Heart right ventricle (tissue), 16 donors: ENCODE results near the gene PNPLA6. TPM values are rescaled to one million over a fixed set of nuclear protein-coding genes. Genes with fewer than 3 reads are reported as not detected.

Experiments
- ATAC-seq, 8 donors: fragments of 200-7000 bp; cut with Tn5 transposase; one replicate each; pipeline ENCODE4 v1.9.1; 2020; ENCODE audit warnings: mild to moderate bottlenecking in 8 of 8, moderate library complexity in 8 of 8, moderate number of reproducible peaks in 1 of 8
- DNase-seq, 2 donors: peaks; one replicate each; pipeline ENCODE4 v3.0.0-alpha.2; 2020
- H3K27ac ChIP-seq, 10 donors: fragments of 200-600 bp; sonication (generic) in 2 of 10; one replicate each; pipeline versions ENCODE4 v1.5.0 to v1.8.0; 2020 to 2022; ENCODE audit warnings: mild to moderate bottlenecking in 3 of 10
- H3K27me3 ChIP-seq, 7 donors: fragments of 200-600 bp; one replicate each; pipeline ENCODE4 v1.8.0; 2021 to 2022; ENCODE audit warnings: mild to moderate bottlenecking in 2 of 7
- H3K36me3 ChIP-seq, 9 donors: fragments of 200-600 bp; sonication (generic) in 1 of 9; one replicate each; pipeline versions ENCODE4 v1.5.0 to v1.8.0; 2020 to 2022; ENCODE audit warnings: mild to moderate bottlenecking in 2 of 9
- H3K4me1 ChIP-seq, 9 donors: fragments of 200-600 bp; sonication (generic) in 1 of 9; one replicate each; pipeline versions ENCODE4 v1.5.0 to v1.8.0; 2020 to 2022; ENCODE audit warnings: mild to moderate bottlenecking in 4 of 9
- H3K4me3 ChIP-seq, 10 donors: fragments of 200-600 bp; sonication (generic) in 2 of 10; one replicate each; pipeline versions ENCODE4 v1.5.0 to v1.8.0; 2020 to 2022; ENCODE audit warnings: mild to moderate bottlenecking in 7 of 10, moderate library complexity in 2 of 10
- H3K9me3 ChIP-seq, 11 donors: fragments of 200-600 bp in 10 of 11; sonication (generic) in 2 of 11; one replicate each; pipeline versions ENCODE4 v1.5.0 to v1.8.0; 2013 to 2022; ENCODE audit warnings: mild to moderate bottlenecking in 2 of 11, control low read depth in 1 of 11, moderate library complexity in 1 of 11
- WGBS, 2 donors: extraction: QIAGEN DNeasy Blood & Tissue Kit; methylation state at CpG; one replicate each; pipeline ENCODE4 v1.1.7; 2013; ENCODE audit warnings: inconsistent platforms in 1 of 2; 5-methylcytosine and 5-hydroxymethylcytosine counted together
- intact Hi-C, 10 donors: fragments of 100-400 bp; cut with DNase I; formaldehyde crosslinking; loops; one replicate each; pipeline versions ENCODE4 v1.11.1 to v1.14.2; 2022
- polyA plus RNA-seq, 2 donors: library from polyadenylated mRNA; stranded (reverse); fragments of 200-250 nt; gene quantifications; one replicate each; pipeline ENCODE4 v1.2.3, GENCODE V29; 2013
- total RNA-seq, 10 donors: library from RNA; stranded (reverse); fragmentation: NEBNext Ultra II Directional in 3 of 10; extraction: Animal tissue kit (Norgen Biotek cat#: 25700) in 3 of 10; gene quantifications; one replicate each; pipeline versions ENCODE4 v1.2.1 to v1.2.4, GENCODE V29; 2021 to 2023
- TF ChIP-seq, protein P1 (sequence below), 9 donors: fragments of 200-600 bp; sonication (generic) in 2 of 9; IDR thresholded peaks; one replicate each; pipeline versions ENCODE4 v1.5.0 to v1.8.0; 2021 to 2022; ENCODE audit warnings: antibody characterized with exemption in 9 of 9, mild to moderate bottlenecking in 5 of 9, moderate library complexity in 1 of 9
- donor health status: Arrhythmogenic right ventricular cardiomyopathy.
- donor health status: ischemic (EF 13 %, LVEDD 7.1; RV severe dilation, severe dysfunction).
- donor health status: healthy with polysubstance abuse.
- donor health status: DM: no; HTN: yes; CAD: no.
- donor health status: DM: no; HTN: no; CAD: no.
- donor health status: ischemic (EF 25% LVEDD 6.9; RV normal size, moderate dysfunction).
- donor health status: ischemic (EF 25% LVEDD 5.7; RV mildly dilated, moderate dysfunction).
- donor health status: healthy.
- donor health status: DM: yes; HTN: yes; CAD: no.
- donor health status: Ischemic cardiomyopathy.
- donor health status: ischemic (EF 35%, LVEDD 5.7; RV mildly dilated, moderate dysfunction).
- donor health status: nonischemic (EF 11% LVEDD 7.7; RV severe dilation, severe dysfunction).
- donor health status: DM: yes; HTN: yes; CAD: no.
- donor health status: PGD.
- donor health status: ischemic (EF 29% LVEDD 5.4; RV normal size, mild dysfunction).
- donor health status: nonischemic (EF 23%, LVEDD 6.1; RV moderate dilation, normal function).

The PNPLA6 gene
- total and polyA plus RNA-seq, 12 donors: 33.9 to 73.8 (median 41.6) TPM

DNA sequence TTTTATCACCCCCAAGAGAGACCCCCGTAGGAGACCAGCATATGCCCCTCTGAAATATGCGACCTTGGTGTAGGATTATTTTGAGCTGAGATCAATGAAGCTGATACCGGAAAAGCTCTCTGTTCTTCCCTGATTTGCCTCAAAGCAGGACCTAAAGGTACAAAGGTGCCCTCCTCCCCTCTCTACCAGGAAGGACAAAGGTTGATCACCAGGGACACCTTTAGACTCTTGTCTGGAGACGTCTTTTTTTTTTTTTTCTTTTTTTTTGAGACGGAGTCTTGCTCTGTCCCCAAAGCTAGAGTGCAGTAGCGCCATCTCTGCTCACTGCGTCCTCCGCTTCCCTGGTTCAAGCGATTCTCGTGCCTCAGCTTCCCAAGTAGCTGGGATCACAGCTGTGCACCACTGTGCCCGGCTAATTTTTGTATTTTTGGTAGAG lies 45.9 kb upstream of the PNPLA6 start:
- Histone ChIP-seq H3K4me1 (peaks cover 0 to 53% (median 20%) of the 10 kb centered on the region in 9 donors), H3K27ac (peak overlapping the region in 6 of 10 donors; percentile 82 to 97 (median 87)), H3K27me3 (no peaks in the 10 kb centered on the region), H3K4me3 (peak overlapping the region in 6 of 10 donors; percentile 61 to 76 (median 72)), H3K9me3 (no peaks in the 10 kb centered on the region), H3K36me3 (no peaks in the 10 kb centered on the region)
- intact Hi-C loops: loop anchor here in 3 of 10 donors (2.0 to 5.0 kb wide), 2 partner anchors 33 to 95 kb away; partner anchors contain the start of gene MCOLN1 (in 2 of the 3)
- DNase-seq: no peak
- no peak for ATAC-seq
- TF ChIP-seq, protein P1, sequence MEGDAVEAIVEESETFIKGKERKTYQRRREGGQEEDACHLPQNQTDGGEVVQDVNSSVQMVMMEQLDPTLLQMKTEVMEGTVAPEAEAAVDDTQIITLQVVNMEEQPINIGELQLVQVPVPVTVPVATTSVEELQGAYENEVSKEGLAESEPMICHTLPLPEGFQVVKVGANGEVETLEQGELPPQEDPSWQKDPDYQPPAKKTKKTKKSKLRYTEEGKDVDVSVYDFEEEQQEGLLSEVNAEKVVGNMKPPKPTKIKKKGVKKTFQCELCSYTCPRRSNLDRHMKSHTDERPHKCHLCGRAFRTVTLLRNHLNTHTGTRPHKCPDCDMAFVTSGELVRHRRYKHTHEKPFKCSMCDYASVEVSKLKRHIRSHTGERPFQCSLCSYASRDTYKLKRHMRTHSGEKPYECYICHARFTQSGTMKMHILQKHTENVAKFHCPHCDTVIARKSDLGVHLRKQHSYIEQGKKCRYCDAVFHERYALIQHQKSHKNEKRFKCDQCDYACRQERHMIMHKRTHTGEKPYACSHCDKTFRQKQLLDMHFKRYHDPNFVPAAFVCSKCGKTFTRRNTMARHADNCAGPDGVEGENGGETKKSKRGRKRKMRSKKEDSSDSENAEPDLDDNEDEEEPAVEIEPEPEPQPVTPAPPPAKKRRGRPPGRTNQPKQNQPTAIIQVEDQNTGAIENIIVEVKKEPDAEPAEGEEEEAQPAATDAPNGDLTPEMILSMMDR (IDR thresholded peaks at IDR 0.05): no peak
- 85 to 87% methylated on average over 11 of the region's 11 CpGs for WGBS, 2 donors

DNA sequence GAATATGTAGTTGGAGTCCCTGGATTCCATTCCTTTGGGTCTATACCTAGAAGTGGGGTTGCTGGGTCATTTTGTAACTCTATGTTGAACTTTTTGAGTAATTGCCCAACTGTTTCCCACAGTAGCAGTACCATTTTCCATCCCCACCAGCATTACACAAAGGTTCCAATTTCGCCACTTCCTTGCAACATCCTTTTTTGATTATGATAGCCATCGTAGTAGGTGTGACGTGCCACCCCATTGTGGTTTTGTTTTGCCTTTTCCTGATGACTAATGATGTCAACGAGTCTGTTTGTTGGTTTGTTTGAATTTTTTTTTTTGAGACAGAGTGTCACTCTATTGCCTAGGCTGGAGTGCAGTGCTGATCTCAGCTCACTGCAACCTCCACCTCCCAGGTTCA lies 43.4 kb upstream of the PNPLA6 start:
- TF ChIP-seq, protein P1 (IDR thresholded peaks at IDR 0.05): no peak
- no peaks in the 10 kb centered on the region for H3K27me3 ChIP-seq
- H3K4me1 ChIP-seq: peaks cover 0 to 55% (median 22%) of the 10 kb centered on the region in 9 donors
- intact Hi-C loops: no loop called here
- H3K9me3 ChIP-seq: no peaks in the 10 kb centered on the region
- DNase-seq (no peak), ATAC-seq (no peak)
- peak overlapping the region in 2 of 10 donors; percentile 40 to 83 for H3K27ac ChIP-seq
- no peak overlapping the region for H3K4me3 ChIP-seq
- no peaks in the 10 kb centered on the region for H3K36me3 ChIP-seq
- WGBS, 2 donors: 58 to 75% methylated on average over 4 of the region's 4 CpGs

DNA sequence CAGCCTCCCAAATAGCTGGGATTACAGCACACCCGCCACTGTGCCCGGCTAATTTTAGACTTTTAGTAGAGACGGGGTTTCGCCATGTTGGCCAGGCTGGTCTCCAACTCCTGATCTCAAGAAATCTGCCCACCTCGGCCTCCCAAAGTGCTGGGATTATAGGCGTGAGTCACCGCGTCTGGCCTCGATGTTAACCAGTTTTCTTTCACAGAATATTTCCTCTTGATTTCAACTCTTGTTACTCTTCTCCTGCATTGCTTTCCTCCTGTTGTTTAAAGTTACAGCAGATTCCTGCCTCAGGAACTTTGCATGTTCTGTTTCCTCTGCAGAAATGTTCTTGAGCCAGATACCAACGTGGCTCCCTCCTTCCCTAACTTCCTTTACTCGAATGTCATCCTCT lies 43.0 kb upstream of the PNPLA6 start:
- no peaks in the 10 kb centered on the region for H3K27me3 ChIP-seq
- WGBS, 2 donors: 65 to 72% methylated on average over 11 of the region's 11 CpGs
- no peaks in the 10 kb centered on the region for H3K36me3 ChIP-seq
- ATAC-seq (no peak), DNase-seq (no peak)
- H3K9me3 ChIP-seq: no peaks in the 10 kb centered on the region
- intact Hi-C loops: no loop called here
- H3K27ac ChIP-seq: peak overlapping the region in 2 of 10 donors; percentile 40 to 83
- TF ChIP-seq, protein P1 (IDR thresholded peaks at IDR 0.05): no peak
- H3K4me1 ChIP-seq: peaks cover 0 to 55% (median 22%) of the 10 kb centered on the region in 9 donors
- no peak overlapping the region for H3K4me3 ChIP-seq

DNA sequence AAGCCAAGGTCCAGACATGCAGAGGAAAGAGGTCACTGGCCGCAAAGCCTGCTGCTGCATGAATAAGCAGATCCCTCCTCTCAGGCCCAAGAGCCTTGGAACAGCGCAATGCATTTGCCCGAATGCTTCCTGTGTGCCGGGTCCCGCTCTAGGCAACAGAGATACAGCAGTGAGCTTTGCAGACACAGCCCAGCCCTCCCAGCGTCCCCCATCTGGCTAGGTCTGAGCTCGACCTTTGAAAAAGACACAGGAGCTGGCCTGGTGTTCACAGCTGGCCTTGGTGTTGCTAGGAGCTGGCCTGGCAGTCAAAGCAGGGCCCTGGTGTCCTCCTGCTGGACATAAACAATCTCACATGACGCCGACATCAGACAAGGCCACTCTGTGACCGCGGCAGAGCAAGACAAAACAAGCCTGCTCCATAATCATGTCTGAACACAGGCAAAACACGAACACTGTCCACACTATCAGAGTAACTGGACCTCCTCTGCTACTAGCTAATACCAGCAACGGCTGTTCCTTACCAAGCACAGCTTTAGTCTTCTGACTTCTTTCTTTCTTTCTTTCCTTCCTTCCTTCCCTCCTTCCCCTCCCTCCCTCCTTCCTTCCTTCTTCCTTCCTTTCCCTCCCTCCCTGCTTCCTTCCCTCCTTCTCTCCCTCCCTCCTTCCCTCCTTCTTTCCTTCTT lies 41.0 kb upstream of the PNPLA6 start:
- TF ChIP-seq, protein P1 (IDR thresholded peaks at IDR 0.05): peak in 4 of 9 donors; percentile 7 to 17 (median 10)
- intact Hi-C loops: loop anchor here in 2 of 10 donors (1.0 to 2.0 kb wide), 2 partner anchors 16 to 20 kb away; no protein-coding TSS in a partner anchor

More for the DNA sequence above, 41.0 kb upstream of the PNPLA6 start:
- peaks cover 0 to 3% (median 0%) of the 10 kb centered on the region in 7 donors for H3K27me3 ChIP-seq
- H3K4me1 ChIP-seq: peaks cover 0 to 42% (median 11%) of the 10 kb centered on the region in 9 donors
- 34 to 50% methylated on average over 13 of the region's 13 CpGs for WGBS, 2 donors
- H3K4me3 ChIP-seq: no peak overlapping the region
- H3K9me3 ChIP-seq: no peaks in the 10 kb centered on the region
- no peaks in the 10 kb centered on the region for H3K36me3 ChIP-seq
- ATAC-seq (peak; percentile 50 to 86 (median 72)), DNase-seq (peak; percentile 38 to 58)
- peak overlapping the region; percentile 50 to 78 (median 69) for H3K27ac ChIP-seq
